OCI-LY3 (cell line): ENCODE measurements around the gene TP53BP1.

Source experiments
- CTCF ChIP-seq: fragments of 200-600, 300-600 bp; sonication (generic); IDR thresholded peaks from 2 replicates; pipeline ENCODE4 v1.5.1; 2014; ENCODE audit warnings: antibody characterized with exemption, low read length, low read depth
- EZH2phosphoT487 ChIP-seq: fragments of 200-600 bp; shearing (Covaris generic); IDR thresholded peaks from 2 replicates; pipeline ENCODE4 v1.6.1; 2018; ENCODE audit warnings: antibody characterized with exemption, mixed run types, low read depth

DNA sequence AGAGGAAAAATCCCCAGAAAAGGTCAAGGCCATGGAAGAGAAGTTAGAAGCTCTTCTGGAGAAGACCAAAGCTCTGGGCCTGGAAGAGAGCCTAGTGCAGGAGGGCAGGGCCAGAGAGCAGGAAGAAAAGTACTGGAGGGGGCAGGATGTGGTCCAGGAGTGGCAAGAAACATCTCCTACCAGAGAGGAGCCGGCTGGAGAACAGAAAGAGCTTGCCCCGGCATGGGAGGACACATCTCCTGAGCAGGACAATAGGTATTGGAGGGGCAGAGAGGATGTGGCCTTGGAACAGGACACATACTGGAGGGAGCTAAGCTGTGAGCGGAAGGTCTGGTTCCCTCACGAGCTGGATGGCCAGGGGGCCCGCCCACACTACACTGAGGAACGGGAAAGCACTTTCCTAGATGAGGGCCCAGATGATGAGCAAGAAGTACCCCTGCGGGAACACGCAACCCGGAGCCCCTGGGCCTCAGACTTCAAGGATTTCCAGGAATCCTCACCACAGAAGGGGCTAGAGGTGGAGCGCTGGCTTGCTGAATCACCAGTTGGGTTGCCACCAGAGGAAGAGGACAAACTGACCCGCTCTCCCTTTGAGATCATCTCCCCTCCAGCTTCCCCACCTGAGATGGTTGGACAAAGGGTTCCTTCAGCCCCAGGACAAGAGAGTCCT lies 33.4 kb upstream of the TP53BP1 start:
- TF ChIP-seq CTCF (no peak), EZH2phosphoT487 (no peak)
